OCI-LY7 (cell line): Measurements from ENCODE around the gene ARGLU1.

Experiments
- EZH2phosphoT487 ChIP-seq: fragments of 200-600 bp; sonication (generic); IDR thresholded peaks from 2 replicates; pipeline ENCODE4 v1.6.1; 2018; ENCODE audit warnings: low read depth, borderline replicate concordance, mild to moderate bottlenecking, mixed run types, antibody characterized with exemption, low read length, moderate library complexity, mixed read lengths
- TF ChIP-seq, protein P1 (sequence below): fragments of 200-600 bp; sonication (generic); conservative IDR thresholded peaks from 2 replicates; pipeline ENCODE4 v1.5.1; 2014; ENCODE audit warnings: mild to moderate bottlenecking, antibody characterized with exemption, low read length, moderate library complexity, mixed read lengths

DNA sequence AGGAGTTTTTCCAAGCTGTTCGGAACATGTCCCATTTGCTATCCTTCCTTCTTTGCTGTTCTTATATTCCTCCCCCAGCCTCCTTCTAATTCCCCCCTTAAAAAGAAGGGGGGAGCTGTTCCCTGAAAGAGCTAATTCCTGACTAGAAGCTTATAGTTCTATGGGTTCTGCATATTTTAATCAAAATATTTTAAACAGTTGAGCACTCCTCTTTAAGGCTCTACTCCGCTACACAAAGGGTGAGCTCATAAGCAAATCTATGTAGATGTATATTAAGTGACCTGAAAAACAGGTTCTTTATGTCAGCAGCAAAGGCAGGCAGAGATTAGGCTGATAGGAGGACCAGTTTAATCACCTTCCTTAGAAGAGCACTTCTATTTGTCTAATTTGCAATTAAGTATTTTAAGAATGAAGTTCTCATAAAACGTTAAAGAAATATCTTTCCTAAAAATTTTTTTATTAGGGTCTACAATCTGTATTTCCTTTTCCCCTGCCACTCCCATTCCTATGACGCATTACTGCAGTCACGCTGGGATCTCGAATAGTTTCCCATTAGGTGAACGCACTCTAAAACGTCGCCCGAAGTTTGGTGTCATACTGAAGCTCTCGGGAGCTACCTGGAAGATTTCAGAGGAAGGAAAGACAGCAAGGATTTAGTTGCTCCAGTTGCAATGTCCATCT lies 37.6 kb downstream of the ARGLU1 start:
- TF ChIP-seq, protein P1, sequence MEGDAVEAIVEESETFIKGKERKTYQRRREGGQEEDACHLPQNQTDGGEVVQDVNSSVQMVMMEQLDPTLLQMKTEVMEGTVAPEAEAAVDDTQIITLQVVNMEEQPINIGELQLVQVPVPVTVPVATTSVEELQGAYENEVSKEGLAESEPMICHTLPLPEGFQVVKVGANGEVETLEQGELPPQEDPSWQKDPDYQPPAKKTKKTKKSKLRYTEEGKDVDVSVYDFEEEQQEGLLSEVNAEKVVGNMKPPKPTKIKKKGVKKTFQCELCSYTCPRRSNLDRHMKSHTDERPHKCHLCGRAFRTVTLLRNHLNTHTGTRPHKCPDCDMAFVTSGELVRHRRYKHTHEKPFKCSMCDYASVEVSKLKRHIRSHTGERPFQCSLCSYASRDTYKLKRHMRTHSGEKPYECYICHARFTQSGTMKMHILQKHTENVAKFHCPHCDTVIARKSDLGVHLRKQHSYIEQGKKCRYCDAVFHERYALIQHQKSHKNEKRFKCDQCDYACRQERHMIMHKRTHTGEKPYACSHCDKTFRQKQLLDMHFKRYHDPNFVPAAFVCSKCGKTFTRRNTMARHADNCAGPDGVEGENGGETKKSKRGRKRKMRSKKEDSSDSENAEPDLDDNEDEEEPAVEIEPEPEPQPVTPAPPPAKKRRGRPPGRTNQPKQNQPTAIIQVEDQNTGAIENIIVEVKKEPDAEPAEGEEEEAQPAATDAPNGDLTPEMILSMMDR, result no peak
- TF ChIP-seq EZH2phosphoT487, result no peak
